Measurements from ENCODE around the gene MRTO4.

The MRTO4 gene

GRCh38 chr1:19220991-19221390 lies 30.6 kb upstream of the MRTO4 start:
- Histone ChIP-seq H3K79me2 (ENCODE audit: low read length) (peaks cover 19% of the 10 kb centered on the region), H3K4me1 (ENCODE audit: low read length) (no peaks in the 10 kb centered on the region), H2AFZ (ENCODE audit: low read length) (no peak overlapping the region), H3K27ac (ENCODE audit: low read length) (no peak overlapping the region), H4K20me1 (ENCODE audit: insufficient read depth, low read length) (no peaks in the 10 kb centered on the region), H3K9ac (ENCODE audit: low read length) (no peak overlapping the region), H3K9me2 (replicated peaks; ENCODE audit: insufficient read depth, low read length) (no peaks in the 10 kb centered on the region), H3K9me3 (replicated peaks; ENCODE audit: insufficient read depth, low read length) (no peaks in the 10 kb centered on the region), H3F3A (ENCODE audit: insufficient read depth, low read length) (no peaks in the 10 kb centered on the region), H3K4me2 (ENCODE audit: low read depth, low read length) (no peak overlapping the region), H3K4me3 (ENCODE audit: low read length) (no peak overlapping the region), H3K36me3 (replicated peaks; ENCODE audit: insufficient read depth, low read length) (peaks cover 12% of the 10 kb centered on the region), H3K27me3 (replicated peaks; ENCODE audit: insufficient read depth, low read length) (no peaks in the 10 kb centered on the region)
- no peak for DNase-seq
- TF ChIP-seq EZH2phosphoT487 (IDR thresholded peaks at IDR 0.05; ENCODE audit: low read length) = no peak
- TF ChIP-seq, protein P1, sequence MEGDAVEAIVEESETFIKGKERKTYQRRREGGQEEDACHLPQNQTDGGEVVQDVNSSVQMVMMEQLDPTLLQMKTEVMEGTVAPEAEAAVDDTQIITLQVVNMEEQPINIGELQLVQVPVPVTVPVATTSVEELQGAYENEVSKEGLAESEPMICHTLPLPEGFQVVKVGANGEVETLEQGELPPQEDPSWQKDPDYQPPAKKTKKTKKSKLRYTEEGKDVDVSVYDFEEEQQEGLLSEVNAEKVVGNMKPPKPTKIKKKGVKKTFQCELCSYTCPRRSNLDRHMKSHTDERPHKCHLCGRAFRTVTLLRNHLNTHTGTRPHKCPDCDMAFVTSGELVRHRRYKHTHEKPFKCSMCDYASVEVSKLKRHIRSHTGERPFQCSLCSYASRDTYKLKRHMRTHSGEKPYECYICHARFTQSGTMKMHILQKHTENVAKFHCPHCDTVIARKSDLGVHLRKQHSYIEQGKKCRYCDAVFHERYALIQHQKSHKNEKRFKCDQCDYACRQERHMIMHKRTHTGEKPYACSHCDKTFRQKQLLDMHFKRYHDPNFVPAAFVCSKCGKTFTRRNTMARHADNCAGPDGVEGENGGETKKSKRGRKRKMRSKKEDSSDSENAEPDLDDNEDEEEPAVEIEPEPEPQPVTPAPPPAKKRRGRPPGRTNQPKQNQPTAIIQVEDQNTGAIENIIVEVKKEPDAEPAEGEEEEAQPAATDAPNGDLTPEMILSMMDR (IDR thresholded peaks at IDR 0.05; ENCODE audit: low read length) = no peak
- TF ChIP-seq EZH2 (optimal IDR thresholded peaks at IDR 0.05; ENCODE audit: low read depth, low read length) = no peak

- TF ChIP-seq EZH2 (optimal IDR thresholded peaks at IDR 0.05; ENCODE audit: low read depth, low read length) = no peak
- TF ChIP-seq, protein P1 (IDR thresholded peaks at IDR 0.05; ENCODE audit: low read length) = no peak
- TF ChIP-seq EZH2phosphoT487 (IDR thresholded peaks at IDR 0.05; ENCODE audit: low read length) = no peak
- Histone ChIP-seq H3K9me3 (replicated peaks; ENCODE audit: insufficient read depth, low read length) (no peaks in the 10 kb centered on the region), H3K79me2 (ENCODE audit: low read length) (peaks cover 9% of the 10 kb centered on the region), H3K9ac (ENCODE audit: low read length) (no peak overlapping the region), H3K4me3 (ENCODE audit: low read length) (no peak overlapping the region), H3K4me1 (ENCODE audit: low read length) (no peaks in the 10 kb centered on the region), H4K20me1 (ENCODE audit: insufficient read depth, low read length) (no peaks in the 10 kb centered on the region), H3K9me2 (replicated peaks; ENCODE audit: insufficient read depth, low read length) (no peaks in the 10 kb centered on the region), H3K27ac (ENCODE audit: low read length) (no peak overlapping the region), H3K4me2 (ENCODE audit: low read depth, low read length) (no peak overlapping the region), H3F3A (ENCODE audit: insufficient read depth, low read length) (no peaks in the 10 kb centered on the region), H3K36me3 (replicated peaks; ENCODE audit: insufficient read depth, low read length) (peaks cover 14% of the 10 kb centered on the region), H2AFZ (ENCODE audit: low read length) (no peak overlapping the region), H3K27me3 (replicated peaks; ENCODE audit: insufficient read depth, low read length) (no peaks in the 10 kb centered on the region)
- DNase-seq = no peak
Observed at GRCh38 chr1:19222573-19222972, 29.0 kb upstream of the MRTO4 start.

DNA sequence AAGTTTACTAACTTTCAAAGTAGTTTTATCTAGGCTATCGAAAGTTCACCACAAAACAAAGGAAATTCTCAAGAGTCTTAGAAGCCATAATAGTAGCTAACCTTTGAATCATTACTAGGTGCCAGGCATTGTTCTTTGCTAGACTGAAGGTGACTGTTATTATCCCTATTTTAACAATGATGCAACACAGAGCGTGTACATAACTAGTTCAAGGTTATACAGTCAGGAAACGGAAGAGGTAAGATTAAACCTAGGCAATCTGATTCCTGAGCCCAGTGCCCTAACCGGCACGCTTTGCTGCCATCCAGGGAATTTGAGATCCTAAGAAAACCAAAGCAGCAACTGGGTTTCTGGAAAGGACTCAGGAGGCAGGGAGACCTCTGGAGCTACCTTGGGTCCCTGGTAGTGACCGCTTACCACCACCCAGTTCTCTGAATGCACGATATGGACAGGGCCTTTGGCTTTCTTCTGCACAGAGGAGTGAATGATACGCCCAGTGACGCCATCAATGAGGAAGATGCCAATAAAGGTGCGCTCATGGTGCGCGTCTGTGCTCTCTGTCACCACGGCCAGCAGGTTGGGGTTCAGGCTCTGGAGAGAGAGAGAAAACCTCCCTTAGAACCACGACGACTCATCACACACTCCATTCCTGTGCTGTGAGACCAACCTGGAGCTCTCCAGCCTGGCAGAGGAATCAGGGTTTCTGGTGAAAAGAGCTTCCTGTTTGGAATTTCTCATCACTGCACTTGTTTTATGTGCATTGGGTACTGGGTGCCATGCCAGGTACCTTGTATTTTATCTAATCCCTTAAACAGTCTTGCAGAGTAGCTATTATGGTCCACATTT lies 28.4 kb upstream of the MRTO4 start:
- H3F3A ChIP-seq (ENCODE audit: insufficient read depth, low read length) = no peaks in the 10 kb centered on the region
- peaks cover 14% of the 10 kb centered on the region for H3K36me3 ChIP-seq (replicated peaks; ENCODE audit: insufficient read depth, low read length)

More for the DNA sequence above, 28.4 kb upstream of the MRTO4 start:
- Histone ChIP-seq H3K27me3 (replicated peaks; ENCODE audit: insufficient read depth, low read length) (no peaks in the 10 kb centered on the region), H3K4me3 (ENCODE audit: low read length) (no peak overlapping the region), H3K4me2 (ENCODE audit: low read depth, low read length) (no peak overlapping the region), H2AFZ (ENCODE audit: low read length) (no peak overlapping the region), H3K79me2 (ENCODE audit: low read length) (peaks cover 9% of the 10 kb centered on the region), H3K9ac (ENCODE audit: low read length) (no peak overlapping the region), H4K20me1 (ENCODE audit: insufficient read depth, low read length) (no peaks in the 10 kb centered on the region), H3K9me2 (replicated peaks; ENCODE audit: insufficient read depth, low read length) (no peaks in the 10 kb centered on the region), H3K9me3 (replicated peaks; ENCODE audit: insufficient read depth, low read length) (no peaks in the 10 kb centered on the region), H3K27ac (ENCODE audit: low read length) (no peak overlapping the region), H3K4me1 (ENCODE audit: low read length) (no peaks in the 10 kb centered on the region)
- DNase-seq = no peak
- TF ChIP-seq EZH2 (optimal IDR thresholded peaks at IDR 0.05; ENCODE audit: low read depth, low read length) (no peak), EZH2phosphoT487 (IDR thresholded peaks at IDR 0.05; ENCODE audit: low read length) (no peak)
- TF ChIP-seq, protein P1 (IDR thresholded peaks at IDR 0.05; ENCODE audit: low read length) = no peak

All from MM.1S (cell line).